ENCODE results near the gene DMRT3. TPM values are rescaled to one million over a fixed set of nuclear protein-coding genes. Genes with fewer than 3 reads are reported as not detected.

DMRT3 gene
- total RNA-seq, 4 donors from 2014 or later = 0.12 TPM; not detected in 3

DNA sequence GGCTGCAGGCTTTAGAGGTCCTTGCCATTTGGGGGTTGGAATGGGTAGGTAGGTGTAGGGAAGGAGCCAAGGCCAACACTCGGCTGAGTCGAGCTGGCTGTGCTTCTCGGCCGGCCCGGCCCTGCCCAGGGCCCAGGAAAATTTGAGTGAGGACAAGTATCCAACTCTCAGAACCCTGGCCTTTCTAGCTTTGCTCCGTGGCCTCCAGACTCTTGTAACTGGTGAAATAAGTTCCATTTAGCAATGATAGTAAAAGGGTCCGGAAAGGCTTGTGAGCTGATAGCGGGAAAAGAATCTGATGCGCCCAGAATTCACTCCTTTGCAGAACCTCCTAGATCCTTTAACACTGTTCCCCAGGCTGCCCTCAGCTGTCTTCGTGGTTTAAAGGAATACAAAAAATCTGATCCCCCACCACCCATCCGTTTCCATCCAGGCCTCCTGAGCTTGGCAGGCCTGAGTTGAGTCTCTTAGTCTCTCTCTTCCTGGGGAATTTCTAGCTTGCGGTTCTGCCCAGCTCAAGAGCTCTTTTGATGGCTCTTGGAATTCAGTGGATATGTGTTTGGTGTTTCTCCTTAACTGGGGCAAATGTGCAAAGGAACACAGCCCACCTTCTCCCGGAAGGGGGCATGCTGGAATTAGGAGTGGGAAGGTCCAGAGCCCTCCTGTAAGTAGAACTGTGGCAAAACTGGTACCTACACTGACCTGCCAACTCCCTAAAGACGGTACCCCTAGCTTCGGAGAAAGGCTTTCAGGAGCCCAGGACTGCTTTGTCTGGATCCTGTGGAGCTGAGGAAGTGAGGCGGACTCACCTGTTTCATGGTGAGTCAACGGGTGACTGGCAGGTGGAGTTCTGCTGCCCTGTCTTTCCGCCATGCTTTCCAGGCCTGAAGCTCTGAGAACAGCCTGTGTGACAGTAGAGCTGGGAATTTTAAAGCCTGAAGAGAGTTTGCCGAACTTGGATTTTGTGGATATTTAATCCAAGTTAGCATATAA is 1.7 kb downstream of the DMRT3 start:
- TF ChIP-seq EP300 (IDR thresholded peaks at IDR 0.05) (no peak), POLR2A (IDR thresholded peaks at IDR 0.05) (no peak), POLR2AphosphoS5 (IDR thresholded peaks at IDR 0.05) (no peak)
- TF ChIP-seq, protein P1, sequence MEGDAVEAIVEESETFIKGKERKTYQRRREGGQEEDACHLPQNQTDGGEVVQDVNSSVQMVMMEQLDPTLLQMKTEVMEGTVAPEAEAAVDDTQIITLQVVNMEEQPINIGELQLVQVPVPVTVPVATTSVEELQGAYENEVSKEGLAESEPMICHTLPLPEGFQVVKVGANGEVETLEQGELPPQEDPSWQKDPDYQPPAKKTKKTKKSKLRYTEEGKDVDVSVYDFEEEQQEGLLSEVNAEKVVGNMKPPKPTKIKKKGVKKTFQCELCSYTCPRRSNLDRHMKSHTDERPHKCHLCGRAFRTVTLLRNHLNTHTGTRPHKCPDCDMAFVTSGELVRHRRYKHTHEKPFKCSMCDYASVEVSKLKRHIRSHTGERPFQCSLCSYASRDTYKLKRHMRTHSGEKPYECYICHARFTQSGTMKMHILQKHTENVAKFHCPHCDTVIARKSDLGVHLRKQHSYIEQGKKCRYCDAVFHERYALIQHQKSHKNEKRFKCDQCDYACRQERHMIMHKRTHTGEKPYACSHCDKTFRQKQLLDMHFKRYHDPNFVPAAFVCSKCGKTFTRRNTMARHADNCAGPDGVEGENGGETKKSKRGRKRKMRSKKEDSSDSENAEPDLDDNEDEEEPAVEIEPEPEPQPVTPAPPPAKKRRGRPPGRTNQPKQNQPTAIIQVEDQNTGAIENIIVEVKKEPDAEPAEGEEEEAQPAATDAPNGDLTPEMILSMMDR (IDR thresholded peaks at IDR 0.05) = no peak
- H3K36me3 ChIP-seq = no peaks in the 10 kb centered on the region
- peaks cover 0 to 24% (median 11%) of the 10 kb centered on the region in 3 donors for H3K4me1 ChIP-seq
- WGBS, 2 donors (ENCODE audit: low coverage in 1 of 2) = 29 to 33% methylated on average over 6 to 12 of the region's 19 CpGs
- H3K9me3 ChIP-seq = no peaks in the 10 kb centered on the region
- ATAC-seq = no peak
- peaks cover 99% of the 10 kb centered on the region for H3K27me3 ChIP-seq
- H3K4me3 ChIP-seq = no peak overlapping the region
- no peak overlapping the region for H3K27ac ChIP-seq

DNA sequence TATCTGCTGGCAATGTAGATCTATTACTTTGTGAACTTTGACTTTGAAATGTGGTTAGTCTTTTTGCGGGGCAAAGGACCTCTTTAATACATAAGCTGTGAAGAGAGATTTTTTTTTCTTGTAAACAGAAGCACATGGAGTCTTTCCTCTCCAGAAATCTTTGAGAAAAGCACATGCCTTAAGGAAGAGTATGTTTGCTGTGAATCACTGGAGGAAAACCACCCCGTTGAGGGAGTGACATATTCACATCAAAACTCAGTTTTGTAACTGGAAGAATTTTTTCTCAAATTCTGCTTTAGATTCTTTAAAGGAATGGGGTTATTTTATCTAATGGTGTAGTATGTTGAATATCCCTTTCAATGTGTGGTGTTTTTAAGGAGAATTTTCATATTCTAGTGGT is 3.5 kb downstream of the DMRT3 start:
- H3K27ac ChIP-seq = no peak overlapping the region
- H3K27me3 ChIP-seq = peaks cover 99% of the 10 kb centered on the region
- no peaks in the 10 kb centered on the region for H3K9me3 ChIP-seq
- no peak for TF ChIP-seq POLR2A (IDR thresholded peaks at IDR 0.05)
- TF ChIP-seq POLR2AphosphoS5 (IDR thresholded peaks at IDR 0.05) = no peak
- TF ChIP-seq EP300 (IDR thresholded peaks at IDR 0.05) = no peak
- H3K4me1 ChIP-seq = peaks cover 0 to 20% (median 11%) of the 10 kb centered on the region in 3 donors
- ATAC-seq = no peak
- no peaks in the 10 kb centered on the region for H3K36me3 ChIP-seq
- no peak overlapping the region for H3K4me3 ChIP-seq
- 18 to 21% methylated on average over 2 of the region's 2 CpGs for WGBS, 2 donors (ENCODE audit: low coverage in 1 of 2)

DNA sequence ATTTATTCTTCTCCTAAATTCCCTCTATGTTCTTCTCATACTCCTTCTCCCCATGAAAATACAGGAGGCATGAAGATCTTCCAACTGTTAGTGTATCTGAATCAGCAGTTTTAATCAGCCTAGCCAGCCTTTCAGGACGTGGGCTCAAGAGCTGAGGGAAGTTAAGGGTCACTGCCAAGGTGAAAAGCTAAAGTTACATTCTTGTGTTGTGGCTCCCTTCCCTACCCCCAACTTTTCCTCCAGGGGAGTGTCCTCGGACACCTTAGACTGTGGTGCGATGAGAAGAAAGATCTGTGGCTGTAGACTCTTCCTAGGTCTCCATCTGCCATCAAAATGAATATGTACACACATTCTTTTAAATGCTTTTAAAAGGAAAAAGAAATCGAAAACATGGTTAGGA is 4.2 kb downstream of the DMRT3 start:
- H3K27ac ChIP-seq = no peak overlapping the region
- ATAC-seq = no peak
- no peaks in the 10 kb centered on the region for H3K9me3 ChIP-seq
- TF ChIP-seq EP300 (IDR thresholded peaks at IDR 0.05) (no peak), POLR2AphosphoS5 (IDR thresholded peaks at IDR 0.05) (no peak), POLR2A (IDR thresholded peaks at IDR 0.05) (no peak)
- TF ChIP-seq, protein P1 (IDR thresholded peaks at IDR 0.05) = no peak
- H3K4me1 ChIP-seq = peaks cover 0 to 18% (median 11%) of the 10 kb centered on the region in 3 donors
- peaks cover 98% of the 10 kb centered on the region for H3K27me3 ChIP-seq
- WGBS, 2 donors (ENCODE audit: low coverage in 1 of 2) = 4 to 11% methylated on average over 4 of the region's 4 CpGs
- no peak overlapping the region for H3K4me3 ChIP-seq
- H3K36me3 ChIP-seq = no peaks in the 10 kb centered on the region

DNA sequence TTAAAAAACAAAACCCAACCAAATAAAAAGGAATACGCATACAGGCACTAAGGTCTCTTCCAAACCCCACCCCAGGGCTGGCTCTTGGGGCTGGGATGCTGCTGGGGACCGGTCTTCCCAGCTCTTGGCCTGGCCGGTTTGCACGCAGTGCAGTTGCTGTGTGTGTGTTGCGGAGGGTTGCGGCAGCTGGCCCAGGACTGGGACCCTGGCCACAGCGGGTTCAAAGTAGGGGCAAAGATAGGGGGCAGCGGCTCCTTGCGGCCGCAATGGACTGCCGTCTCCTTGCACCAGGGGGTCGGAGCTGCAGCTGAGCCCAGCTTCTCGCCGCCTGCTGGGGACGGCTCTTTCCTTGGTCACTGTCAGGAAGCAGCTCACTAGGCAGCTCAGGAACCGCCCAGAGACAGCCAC is 5.0 kb downstream of the DMRT3 start:
- WGBS, 2 donors (ENCODE audit: low coverage in 1 of 2) = 12 to 16% methylated on average over 5 to 6 of the region's 16 CpGs
- no peaks in the 10 kb centered on the region for H3K36me3 ChIP-seq
- TF ChIP-seq, protein P1 (IDR thresholded peaks at IDR 0.05) = no peak
- TF ChIP-seq POLR2A (IDR thresholded peaks at IDR 0.05) (no peak), POLR2AphosphoS5 (IDR thresholded peaks at IDR 0.05) (no peak), EP300 (IDR thresholded peaks at IDR 0.05) (no peak)
- peaks cover 0 to 10% (median 5%) of the 10 kb centered on the region in 3 donors for H3K4me1 ChIP-seq
- no peaks in the 10 kb centered on the region for H3K9me3 ChIP-seq
- H3K4me3 ChIP-seq = no peak overlapping the region
- peaks cover 98% of the 10 kb centered on the region for H3K27me3 ChIP-seq
- no peak for ATAC-seq
- no peak overlapping the region for H3K27ac ChIP-seq

GRCh38 chr9:982394-983230 is 6.2 kb downstream of the DMRT3 start:
- Histone ChIP-seq H3K4me3 (no peak overlapping the region), H3K27me3 (peaks cover 94% of the 10 kb centered on the region), H3K4me1 (no peaks in the 10 kb centered on the region), H3K36me3 (no peaks in the 10 kb centered on the region), H3K27ac (no peak overlapping the region), H3K9me3 (no peaks in the 10 kb centered on the region)
- ATAC-seq = no peak
- no peak for TF ChIP-seq POLR2A (IDR thresholded peaks at IDR 0.05)
- TF ChIP-seq, protein P1 (IDR thresholded peaks at IDR 0.05) = no peak
- no peak for TF ChIP-seq EP300 (IDR thresholded peaks at IDR 0.05)
- no peak for TF ChIP-seq POLR2AphosphoS5 (IDR thresholded peaks at IDR 0.05)
- WGBS, 2 donors (ENCODE audit: low coverage in 1 of 2) = 24 to 34% methylated on average over 11 to 15 of the region's 15 CpGs

All from gastroesophageal sphincter (tissue), 4 donors.